Measurements from ENCODE around the gene SERPING1.
"Not testable (repeated sequence)": the region's sequence is repeated elsewhere in the genome, so short reads cannot be mapped to it uniquely, and the experiment has no call there.

SERPING1 gene

GRCh38 chr11:57649826-57650738 is 52.6 kb downstream of the SERPING1 start, which contains the start of gene YPEL4:
YPEL4 (minus strand) TSS chr11:57649912; CDS start chr11:57647107, 2,805 bp downstream.
- H3K4me3 ChIP-seq (ENCODE audit: low read length), result no peak within 1 kb of the TSS
- peaks cover 54% of the 10 kb centered on the region for H3K27me3 ChIP-seq (ENCODE audit: control insufficient read depth, insufficient read depth, low read length)
- peaks cover 32% of the 10 kb centered on the region for H3K4me1 ChIP-seq (ENCODE audit: control insufficient read depth, insufficient read depth, low read length)
- H3K36me3 ChIP-seq (ENCODE audit: control insufficient read depth, insufficient read depth, low read length), result no peaks in the 10 kb centered on the region
- H3K9me3 ChIP-seq (ENCODE audit: control insufficient read depth, low read length), result no peaks in the 10 kb centered on the region
- no peak within 1 kb of the TSS for H3K9ac ChIP-seq (ENCODE audit: low read length)

- Histone ChIP-seq H3K9me3 (ENCODE audit: control insufficient read depth, low read length) (no peaks in the 10 kb centered on the region), H3K27me3 (ENCODE audit: control insufficient read depth, insufficient read depth, low read length) (peaks cover 48% of the 10 kb centered on the region), H3K36me3 (ENCODE audit: control insufficient read depth, insufficient read depth, low read length) (no peaks in the 10 kb centered on the region), H3K4me3 (ENCODE audit: low read length) (no peak overlapping the region), H3K9ac (ENCODE audit: low read length) (no peak overlapping the region), H3K4me1 (ENCODE audit: control insufficient read depth, insufficient read depth, low read length) (peaks cover 28% of the 10 kb centered on the region)
Observed at GRCh38 chr11:57650739-57651090, 53.2 kb downstream of the SERPING1 start.

GRCh38 chr11:57651408-57651807 is 53.9 kb downstream of the SERPING1 start:
- Histone ChIP-seq H3K27me3 (ENCODE audit: control insufficient read depth, insufficient read depth, low read length) (peaks cover 41% of the 10 kb centered on the region), H3K4me3 (ENCODE audit: low read length) (no peak overlapping the region), H3K4me1 (ENCODE audit: control insufficient read depth, insufficient read depth, low read length) (peaks cover 24% of the 10 kb centered on the region), H3K9me3 (ENCODE audit: control insufficient read depth, low read length) (no peaks in the 10 kb centered on the region), H3K9ac (ENCODE audit: low read length) (no peak overlapping the region), H3K36me3 (ENCODE audit: control insufficient read depth, insufficient read depth, low read length) (no peaks in the 10 kb centered on the region)

GRCh38 chr11:57652230-57652629 is 54.7 kb downstream of the SERPING1 start:
- H3K36me3 ChIP-seq (ENCODE audit: control insufficient read depth, insufficient read depth, low read length); H3K9me3 ChIP-seq (ENCODE audit: control insufficient read depth, low read length); H3K9ac ChIP-seq (ENCODE audit: low read length); H3K4me3 ChIP-seq (ENCODE audit: low read length): not testable (repeated sequence)
- Histone ChIP-seq H3K4me1 (ENCODE audit: control insufficient read depth, insufficient read depth, low read length) (peaks cover 23% of the 10 kb centered on the region), H3K27me3 (ENCODE audit: control insufficient read depth, insufficient read depth, low read length) (peaks cover 33% of the 10 kb centered on the region)

- Histone ChIP-seq H3K9me3 (ENCODE audit: control insufficient read depth, low read length) (no peaks in the 10 kb centered on the region), H3K36me3 (ENCODE audit: control insufficient read depth, insufficient read depth, low read length) (no peaks in the 10 kb centered on the region), H3K9ac (ENCODE audit: low read length) (no peak overlapping the region), H3K4me1 (ENCODE audit: control insufficient read depth, insufficient read depth, low read length) (peaks cover 24% of the 10 kb centered on the region), H3K4me3 (ENCODE audit: low read length) (no peak overlapping the region), H3K27me3 (ENCODE audit: control insufficient read depth, insufficient read depth, low read length) (peaks cover 28% of the 10 kb centered on the region)
Observed at GRCh38 chr11:57652662-57653061, 55.2 kb downstream of the SERPING1 start.

- H3K9me3 ChIP-seq (ENCODE audit: control insufficient read depth, low read length), result no peaks in the 10 kb centered on the region
- H3K4me1 ChIP-seq (ENCODE audit: control insufficient read depth, insufficient read depth, low read length), result peaks cover 21% of the 10 kb centered on the region
- no peak overlapping the region for H3K4me3 ChIP-seq (ENCODE audit: low read length)
- peaks cover 23% of the 10 kb centered on the region for H3K27me3 ChIP-seq (ENCODE audit: control insufficient read depth, insufficient read depth, low read length)
- H3K9ac ChIP-seq (ENCODE audit: low read length), result no peak overlapping the region
- H3K36me3 ChIP-seq (ENCODE audit: control insufficient read depth, insufficient read depth, low read length), result no peaks in the 10 kb centered on the region
Observed at GRCh38 chr11:57653163-57653562, 55.7 kb downstream of the SERPING1 start.

GRCh38 chr11:57656885-57657193 is 59.4 kb downstream of the SERPING1 start:
- Histone ChIP-seq H3K9ac (ENCODE audit: low read length) (peak overlapping the region; percentile 84), H3K36me3 (ENCODE audit: control insufficient read depth, insufficient read depth, low read length) (peaks cover 7% of the 10 kb centered on the region), H3K4me1 (ENCODE audit: control insufficient read depth, insufficient read depth, low read length) (peaks cover 15% of the 10 kb centered on the region), H3K9me3 (ENCODE audit: control insufficient read depth, low read length) (no peaks in the 10 kb centered on the region), H3K4me3 (ENCODE audit: low read length) (peak overlapping the region; percentile 28), H3K27me3 (ENCODE audit: control insufficient read depth, insufficient read depth, low read length) (no peaks in the 10 kb centered on the region)

- H3K4me1 ChIP-seq (ENCODE audit: control insufficient read depth, insufficient read depth, low read length), result peaks cover 15% of the 10 kb centered on the region
- H3K27me3 ChIP-seq (ENCODE audit: control insufficient read depth, insufficient read depth, low read length), result no peaks in the 10 kb centered on the region
- H3K36me3 ChIP-seq (ENCODE audit: control insufficient read depth, insufficient read depth, low read length), result peaks cover 7% of the 10 kb centered on the region
- peak within 1 kb of the TSS; percentile 84 for H3K9ac ChIP-seq (ENCODE audit: low read length)
- H3K4me3 ChIP-seq (ENCODE audit: low read length), result peak within 1 kb of the TSS; percentile 28
- no peaks in the 10 kb centered on the region for H3K9me3 ChIP-seq (ENCODE audit: control insufficient read depth, low read length)
Observed at GRCh38 chr11:57657194-57658022, 59.9 kb downstream of the SERPING1 start, which contains the start of gene CLP1. CLP1 (plus strand) TSS chr11:57657762; CDS start chr11:57659477, 1,715 bp downstream.

- Histone ChIP-seq H3K4me3 (ENCODE audit: low read length) (peak overlapping the region; percentile 28), H3K36me3 (ENCODE audit: control insufficient read depth, insufficient read depth, low read length) (peaks cover 7% of the 10 kb centered on the region)
Observed at GRCh38 chr11:57658023-57658361, 60.5 kb downstream of the SERPING1 start.

GRCh38 chr11:57659669-57660068 is 62.2 kb downstream of the SERPING1 start:
- Histone ChIP-seq H3K4me1 (ENCODE audit: control insufficient read depth, insufficient read depth, low read length) (peaks cover 15% of the 10 kb centered on the region), H3K4me3 (ENCODE audit: low read length) (no peak overlapping the region), H3K36me3 (ENCODE audit: control insufficient read depth, insufficient read depth, low read length) (peaks cover 7% of the 10 kb centered on the region), H3K9me3 (ENCODE audit: control insufficient read depth, low read length) (no peaks in the 10 kb centered on the region), H3K9ac (ENCODE audit: low read length) (no peak overlapping the region), H3K27me3 (ENCODE audit: control insufficient read depth, insufficient read depth, low read length) (no peaks in the 10 kb centered on the region)

More at GRCh38 chr11:57658023-57658361, 60.5 kb downstream of the SERPING1 start:
- Histone ChIP-seq H3K9ac (ENCODE audit: low read length) (peak overlapping the region; percentile 43), H3K9me3 (ENCODE audit: control insufficient read depth, low read length) (no peaks in the 10 kb centered on the region), H3K4me1 (ENCODE audit: control insufficient read depth, insufficient read depth, low read length) (peaks cover 15% of the 10 kb centered on the region), H3K27me3 (ENCODE audit: control insufficient read depth, insufficient read depth, low read length) (no peaks in the 10 kb centered on the region)

GRCh38 chr11:57662893-57663292 is 65.4 kb downstream of the SERPING1 start:
- no peaks in the 10 kb centered on the region for H3K27me3 ChIP-seq (ENCODE audit: control insufficient read depth, insufficient read depth, low read length)
- H3K36me3 ChIP-seq (ENCODE audit: control insufficient read depth, insufficient read depth, low read length), result peaks cover 7% of the 10 kb centered on the region
- no peak overlapping the region for H3K9ac ChIP-seq (ENCODE audit: low read length)
- H3K9me3 ChIP-seq (ENCODE audit: control insufficient read depth, low read length), result no peaks in the 10 kb centered on the region
- H3K4me3 ChIP-seq (ENCODE audit: low read length), result no peak overlapping the region
- peaks cover 16% of the 10 kb centered on the region for H3K4me1 ChIP-seq (ENCODE audit: control insufficient read depth, insufficient read depth, low read length)

GRCh38 chr11:57663975-57664374 is 66.5 kb downstream of the SERPING1 start:
- no peaks in the 10 kb centered on the region for H3K27me3 ChIP-seq (ENCODE audit: control insufficient read depth, insufficient read depth, low read length)
- H3K9me3 ChIP-seq (ENCODE audit: control insufficient read depth, low read length), result no peaks in the 10 kb centered on the region
- H3K9ac ChIP-seq (ENCODE audit: low read length), result no peak overlapping the region
- H3K36me3 ChIP-seq (ENCODE audit: control insufficient read depth, insufficient read depth, low read length), result peaks cover 7% of the 10 kb centered on the region
- no peak overlapping the region for H3K4me3 ChIP-seq (ENCODE audit: low read length)
- peaks cover 8% of the 10 kb centered on the region for H3K4me1 ChIP-seq (ENCODE audit: control insufficient read depth, insufficient read depth, low read length)
